Pancreas (tissue), 10 donors: Measurements from ENCODE around the gene HSPBAP1. TPM values are rescaled to one million over a fixed set of nuclear protein-coding genes. Genes with fewer than 3 reads are reported as not detected.
"Not testable (repeated sequence)": the region's sequence is repeated elsewhere in the genome, so short reads cannot be mapped to it uniquely, and the experiment has no call there.

Experiments used
- ATAC-seq, 4 donors: fragments of 200-7000 bp; cut with Tn5 transposase; one replicate each; pipeline versions ENCODE4 v1.8.0 to v1.9.1; 2020; ENCODE audit warnings: mild to moderate bottlenecking in 4 of 4, moderate library complexity in 4 of 4
- DNase-seq, 6 donors: peaks; one replicate each; pipeline ENCODE4 v3.0.0-alpha.2; 2020
- FAIRE-seq: peaks from 2 replicates; lab custom pipeline; 2012; peaks lifted over from hg19 to GRCh38; lab: Jason Lieb, UNC
- H3K27ac ChIP-seq, 4 donors: fragments of 200-600 bp; sonication (generic); 1 replicate in 3 of 4; 2 replicates in 1 of 4; pipeline versions ENCODE4 v1.5.0 to v1.8.0; 2020
- H3K27me3 ChIP-seq, 4 donors: fragments of 200-600 bp; one replicate each; pipeline ENCODE4 v1.8.0; 2021
- H3K36me3 ChIP-seq, 3 donors: fragments of 200-600 bp; sonication (generic) in 1 of 3; one replicate each; pipeline versions ENCODE4 v1.5.0 to v1.8.0; 2020 to 2021
- H3K4me1 ChIP-seq, 3 donors: fragments of 200-600 bp; one replicate each; pipeline ENCODE4 v1.8.0; 2021
- H3K4me3 ChIP-seq, 4 donors: fragments of 200-600 bp; sonication (generic) in 2 of 4; one replicate each; pipeline versions ENCODE4 v1.5.0 to v1.8.0; 2020 to 2021
- H3K9me3 ChIP-seq, 4 donors: fragments of 200-600 bp; one replicate each; pipeline ENCODE4 v1.8.0; 2021
- WGBS, 2 donors: extraction: QIAGEN DNeasy Blood & Tissue Kit; methylation state at CpG; one replicate each; pipeline ENCODE4 v1.1.7; 2013; 5-methylcytosine and 5-hydroxymethylcytosine counted together
- intact Hi-C, 3 donors: fragments of 100-400 bp; cut with DNase I; formaldehyde crosslinking; loops; one replicate each; pipeline versions ENCODE4 v1.11.1 to v1.14.2; 2022
- polyA plus RNA-seq, 2 donors: library from polyadenylated mRNA; stranded (reverse); fragments of 200-250 nt; gene quantifications; one replicate each; pipeline ENCODE4 v1.2.3, GENCODE V29; 2013
- total RNA-seq, 6 donors: library from RNA; stranded (reverse); fragmentation: NEBNext Ultra II Directional in 4 of 6; extraction: Animal tissue kit (Norgen Biotek cat#: 25700) in 4 of 6; gene quantifications; one replicate each; pipeline versions ENCODE4 v1.2.1 to v1.2.4, GENCODE V29; 2021 to 2023
- TF ChIP-seq, protein P1 (sequence below), 4 donors: fragments of 200-600 bp; sonication (generic) in 3 of 4; IDR thresholded peaks; one replicate each; pipeline versions ENCODE4 v1.5.0 to v1.8.0; 2021; ENCODE audit warnings: antibody characterized with exemption in 4 of 4
- donor health status: healthy with polysubstance abuse.
- donor health status: DM: no; HTN: no; CAD: no; lungs with moderate emphysema.
- donor health status: DM: no; HTN: no; CAD: no.
- donor health status: control.
- donor health status: control.
- donor health status: Bipolar disorder and iron deficiency.
- donor health status: DM: yes; HTN: yes; CAD: no.
- donor health status: DM: no; HTN: no; CAD: no.
- donor health status: DM: no; HTN: no; CAD: no.
- donor health status: DM: yes; HTN: yes; CAD: no.

Gene HSPBAP1
- total and polyA plus RNA-seq, 8 donors, result 3.1 to 20.4 (median 4.6) TPM

DNA sequence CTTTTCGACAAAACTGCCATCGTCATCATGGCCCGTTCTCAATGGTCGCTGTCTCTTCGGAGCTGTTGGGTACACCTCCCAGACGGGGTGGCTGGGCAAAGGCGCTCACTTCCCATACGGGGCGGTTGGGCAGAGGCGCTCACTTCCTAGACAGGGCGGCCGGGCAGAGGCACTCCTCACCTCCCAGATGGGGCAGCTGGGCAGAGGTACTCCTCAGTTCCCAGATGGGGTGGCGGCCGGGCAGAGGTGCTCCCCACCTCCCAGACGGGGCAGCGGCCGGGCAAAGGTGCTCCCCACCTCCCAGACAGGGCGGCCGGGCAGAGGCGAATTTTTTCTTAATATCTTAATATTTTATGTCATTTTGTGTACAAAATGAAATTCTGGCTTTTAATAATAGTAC lies 68.5 kb downstream of the HSPBAP1 start:
- intact Hi-C loops, result no loop called here
- TF ChIP-seq, protein P1, sequence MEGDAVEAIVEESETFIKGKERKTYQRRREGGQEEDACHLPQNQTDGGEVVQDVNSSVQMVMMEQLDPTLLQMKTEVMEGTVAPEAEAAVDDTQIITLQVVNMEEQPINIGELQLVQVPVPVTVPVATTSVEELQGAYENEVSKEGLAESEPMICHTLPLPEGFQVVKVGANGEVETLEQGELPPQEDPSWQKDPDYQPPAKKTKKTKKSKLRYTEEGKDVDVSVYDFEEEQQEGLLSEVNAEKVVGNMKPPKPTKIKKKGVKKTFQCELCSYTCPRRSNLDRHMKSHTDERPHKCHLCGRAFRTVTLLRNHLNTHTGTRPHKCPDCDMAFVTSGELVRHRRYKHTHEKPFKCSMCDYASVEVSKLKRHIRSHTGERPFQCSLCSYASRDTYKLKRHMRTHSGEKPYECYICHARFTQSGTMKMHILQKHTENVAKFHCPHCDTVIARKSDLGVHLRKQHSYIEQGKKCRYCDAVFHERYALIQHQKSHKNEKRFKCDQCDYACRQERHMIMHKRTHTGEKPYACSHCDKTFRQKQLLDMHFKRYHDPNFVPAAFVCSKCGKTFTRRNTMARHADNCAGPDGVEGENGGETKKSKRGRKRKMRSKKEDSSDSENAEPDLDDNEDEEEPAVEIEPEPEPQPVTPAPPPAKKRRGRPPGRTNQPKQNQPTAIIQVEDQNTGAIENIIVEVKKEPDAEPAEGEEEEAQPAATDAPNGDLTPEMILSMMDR (IDR thresholded peaks at IDR 0.05), result no peak
- FAIRE-seq (no peak), DNase-seq (no peak), ATAC-seq (no peak)
- Histone ChIP-seq H3K4me3 (no peak overlapping the region), H3K27me3 (no peaks in the 10 kb centered on the region), H3K36me3 (peaks cover 0 to 4% (median 0%) of the 10 kb centered on the region in 3 donors), H3K9me3 (no peaks in the 10 kb centered on the region), H3K27ac (no peak overlapping the region), H3K4me1 (no peaks in the 10 kb centered on the region)
- 97 to 98% methylated on average over 20 of the region's 20 CpGs for WGBS, 2 donors

DNA sequence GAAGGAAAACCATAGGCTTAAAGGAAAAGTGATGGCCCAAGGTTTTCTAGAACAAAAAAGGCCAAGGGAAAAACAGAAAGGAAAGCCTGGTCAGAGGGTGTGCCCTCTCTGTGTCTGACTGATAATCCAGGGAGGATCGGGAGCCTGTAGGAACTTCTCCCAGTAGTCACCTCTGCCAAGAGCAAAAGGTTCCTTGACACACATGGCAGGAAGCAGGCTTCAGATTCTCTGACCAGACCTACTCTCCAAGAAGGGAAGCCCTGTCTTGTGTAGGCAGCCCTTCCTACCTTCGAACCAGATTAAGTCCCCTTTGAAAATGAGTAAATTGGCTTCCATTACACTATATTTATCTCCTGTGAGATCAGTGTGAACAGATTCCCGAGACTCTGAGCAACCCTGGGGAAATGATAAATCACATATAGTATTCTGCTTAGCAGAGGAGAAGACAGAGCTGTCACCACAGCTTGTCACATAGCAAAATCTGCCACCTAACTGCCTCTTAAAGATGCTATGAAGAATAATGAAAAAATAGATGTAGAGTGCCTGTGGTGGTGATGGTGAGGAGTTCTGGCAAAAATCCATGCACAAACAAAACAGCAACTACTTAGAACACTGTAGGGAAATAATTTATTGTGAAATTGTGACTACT lies 74.2 kb downstream of the HSPBAP1 start:
- DNase-seq, result no peak
- Histone ChIP-seq H3K27me3 (no peaks in the 10 kb centered on the region), H3K36me3 (peaks cover 0 to 27% (median 0%) of the 10 kb centered on the region in 3 donors), H3K9me3 (no peaks in the 10 kb centered on the region), H3K4me3 (no peak overlapping the region), H3K27ac (no peak overlapping the region), H3K4me1 (no peaks in the 10 kb centered on the region)
- FAIRE-seq, result no peak
- 84 to 94% methylated on average over 3 of the region's 3 CpGs for WGBS, 2 donors
- TF ChIP-seq, protein P1 (IDR thresholded peaks at IDR 0.05), result no peak
- intact Hi-C loops, result no loop called here
- ATAC-seq, result no peak

- DNase-seq, result no peak
- intact Hi-C loops, result no loop called here
- H3K27me3 ChIP-seq, result no peaks in the 10 kb centered on the region
- H3K9me3 ChIP-seq, result no peaks in the 10 kb centered on the region
- no peak for FAIRE-seq
- H3K27ac ChIP-seq, result no peak overlapping the region
- no peaks in the 10 kb centered on the region for H3K4me1 ChIP-seq
- TF ChIP-seq, protein P1 (IDR thresholded peaks at IDR 0.05), result no peak
- 93 to 97% methylated on average over 4 of the region's 4 CpGs for WGBS, 2 donors
- H3K36me3 ChIP-seq, result peaks cover 0 to 43% (median 0%) of the 10 kb centered on the region in 3 donors
- H3K4me3 ChIP-seq, result no peak overlapping the region
- no peak for ATAC-seq
These were observed 77.0 kb downstream of the HSPBAP1 start for GRCh38 chr3:122716667-122717066.

- no peak for ATAC-seq
- FAIRE-seq, result no peak
These were observed 79.4 kb downstream of the HSPBAP1 start for GRCh38 chr3:122714273-122714672.

GRCh38 chr3:122710616-122711251 lies 82.9 kb downstream of the HSPBAP1 start:
- H3K27ac ChIP-seq, H3K27me3 ChIP-seq, H3K9me3 ChIP-seq, FAIRE-seq, DNase-seq, intact Hi-C loops, H3K4me3 ChIP-seq, H3K4me1 ChIP-seq, ATAC-seq: not testable (repeated sequence)
- peaks cover 0 to 25% (median 0%) of the 10 kb centered on the region in 3 donors for H3K36me3 ChIP-seq
- 96 to 97% methylated on average over 1 of the region's 1 CpG for WGBS, 2 donors

More at GRCh38 chr3:122714273-122714672, 79.4 kb downstream of the HSPBAP1 start:
- intact Hi-C loops, result no loop called here
- Histone ChIP-seq H3K9me3 (no peaks in the 10 kb centered on the region), H3K4me1 (no peaks in the 10 kb centered on the region), H3K27me3 (no peaks in the 10 kb centered on the region), H3K4me3 (no peak overlapping the region), H3K36me3 (peaks cover 0 to 36% (median 0%) of the 10 kb centered on the region in 3 donors), H3K27ac (no peak overlapping the region)
- 94 to 95% methylated on average over 3 of the region's 3 CpGs for whole genome bisulfite sequencing, 2 donors
- DNase-seq, result no peak
- TF ChIP-seq, protein P1 (IDR thresholded peaks at IDR 0.05), result no peak
